Neural cell (in vitro differentiated cells): ENCODE data around the gene SURF4.

Source experiments
- EP300 ChIP-seq: fragments of 450-650 bp; conservative IDR thresholded peaks from 2 replicates; pipeline ENCODE4 v1.6.1; 2014; ENCODE audit warnings: antibody characterized with exemption, mild to moderate bottlenecking, moderate library complexity; ENCODE audit not compliant: poor library complexity, severe bottlenecking
- EZH2 ChIP-seq: fragments of 200-600, 300-800 bp; shearing (Covaris generic), sonication (generic); IDR thresholded peaks from 2 replicates; pipeline ENCODE4 v1.6.1; 2014; ENCODE audit warnings: antibody characterized with exemption, low read length, borderline replicate concordance, mild to moderate bottlenecking; ENCODE audit not compliant: insufficient read depth, poor library complexity, severe bottlenecking
- MXI1 ChIP-seq: fragments of 450-650 bp; conservative IDR thresholded peaks from 2 replicates; pipeline ENCODE4 v1.6.1; 2014; ENCODE audit warnings: antibody characterized with exemption, mild to moderate bottlenecking; ENCODE audit not compliant: poor library complexity, severe bottlenecking
- POLR2AphosphoS5 ChIP-seq: IDR thresholded peaks from 2 replicates; pipeline ENCODE4 v1.6.1; 2012
- RAD21 ChIP-seq: fragments of 450-650 bp; conservative IDR thresholded peaks from 2 replicates; pipeline ENCODE4 v1.6.1; 2014; ENCODE audit warnings: antibody characterized with exemption, mild to moderate bottlenecking, moderate library complexity
- TF ChIP-seq, protein P1 (sequence below): IDR thresholded peaks from 2 replicates; pipeline ENCODE4 v1.6.1; 2012; ENCODE audit warnings: borderline replicate concordance
- TF ChIP-seq, protein P2 (sequence below): fragments of 450-650 bp; IDR thresholded peaks from 2 replicates; pipeline ENCODE4 v1.5.1; 2014; ENCODE audit warnings: antibody characterized with exemption, mild to moderate bottlenecking, moderate library complexity; ENCODE audit not compliant: poor library complexity, severe bottlenecking

DNA sequence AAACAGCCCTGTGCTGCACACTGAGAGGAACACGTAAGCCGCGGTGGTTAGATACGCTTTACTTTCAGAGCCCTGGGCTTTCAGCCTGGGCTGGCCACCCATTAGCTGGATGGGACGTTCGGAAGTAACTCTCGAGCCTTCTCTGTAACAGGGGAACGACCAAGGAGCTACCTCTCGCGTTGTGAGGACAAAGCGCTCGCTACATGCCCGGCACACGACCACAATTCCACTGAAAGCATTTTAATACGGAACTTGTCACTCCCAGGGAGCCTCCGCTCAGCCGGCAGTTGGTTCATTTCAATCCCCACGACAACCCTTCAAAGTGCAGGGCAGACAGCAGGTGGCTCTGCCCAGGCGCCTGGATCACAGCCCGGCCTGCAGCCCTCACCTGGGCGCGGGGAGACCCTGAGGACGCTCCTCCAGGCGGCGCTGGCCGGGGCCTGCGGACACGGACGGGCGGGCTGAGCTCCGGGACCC, 19.9 kb downstream of the SURF4 start:
- no peak for TF ChIP-seq EZH2
- no peak for TF ChIP-seq POLR2AphosphoS5
- TF ChIP-seq, protein P1, sequence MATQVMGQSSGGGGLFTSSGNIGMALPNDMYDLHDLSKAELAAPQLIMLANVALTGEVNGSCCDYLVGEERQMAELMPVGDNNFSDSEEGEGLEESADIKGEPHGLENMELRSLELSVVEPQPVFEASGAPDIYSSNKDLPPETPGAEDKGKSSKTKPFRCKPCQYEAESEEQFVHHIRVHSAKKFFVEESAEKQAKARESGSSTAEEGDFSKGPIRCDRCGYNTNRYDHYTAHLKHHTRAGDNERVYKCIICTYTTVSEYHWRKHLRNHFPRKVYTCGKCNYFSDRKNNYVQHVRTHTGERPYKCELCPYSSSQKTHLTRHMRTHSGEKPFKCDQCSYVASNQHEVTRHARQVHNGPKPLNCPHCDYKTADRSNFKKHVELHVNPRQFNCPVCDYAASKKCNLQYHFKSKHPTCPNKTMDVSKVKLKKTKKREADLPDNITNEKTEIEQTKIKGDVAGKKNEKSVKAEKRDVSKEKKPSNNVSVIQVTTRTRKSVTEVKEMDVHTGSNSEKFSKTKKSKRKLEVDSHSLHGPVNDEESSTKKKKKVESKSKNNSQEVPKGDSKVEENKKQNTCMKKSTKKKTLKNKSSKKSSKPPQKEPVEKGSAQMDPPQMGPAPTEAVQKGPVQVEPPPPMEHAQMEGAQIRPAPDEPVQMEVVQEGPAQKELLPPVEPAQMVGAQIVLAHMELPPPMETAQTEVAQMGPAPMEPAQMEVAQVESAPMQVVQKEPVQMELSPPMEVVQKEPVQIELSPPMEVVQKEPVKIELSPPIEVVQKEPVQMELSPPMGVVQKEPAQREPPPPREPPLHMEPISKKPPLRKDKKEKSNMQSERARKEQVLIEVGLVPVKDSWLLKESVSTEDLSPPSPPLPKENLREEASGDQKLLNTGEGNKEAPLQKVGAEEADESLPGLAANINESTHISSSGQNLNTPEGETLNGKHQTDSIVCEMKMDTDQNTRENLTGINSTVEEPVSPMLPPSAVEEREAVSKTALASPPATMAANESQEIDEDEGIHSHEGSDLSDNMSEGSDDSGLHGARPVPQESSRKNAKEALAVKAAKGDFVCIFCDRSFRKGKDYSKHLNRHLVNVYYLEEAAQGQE = no peak
- TF ChIP-seq, protein P2, sequence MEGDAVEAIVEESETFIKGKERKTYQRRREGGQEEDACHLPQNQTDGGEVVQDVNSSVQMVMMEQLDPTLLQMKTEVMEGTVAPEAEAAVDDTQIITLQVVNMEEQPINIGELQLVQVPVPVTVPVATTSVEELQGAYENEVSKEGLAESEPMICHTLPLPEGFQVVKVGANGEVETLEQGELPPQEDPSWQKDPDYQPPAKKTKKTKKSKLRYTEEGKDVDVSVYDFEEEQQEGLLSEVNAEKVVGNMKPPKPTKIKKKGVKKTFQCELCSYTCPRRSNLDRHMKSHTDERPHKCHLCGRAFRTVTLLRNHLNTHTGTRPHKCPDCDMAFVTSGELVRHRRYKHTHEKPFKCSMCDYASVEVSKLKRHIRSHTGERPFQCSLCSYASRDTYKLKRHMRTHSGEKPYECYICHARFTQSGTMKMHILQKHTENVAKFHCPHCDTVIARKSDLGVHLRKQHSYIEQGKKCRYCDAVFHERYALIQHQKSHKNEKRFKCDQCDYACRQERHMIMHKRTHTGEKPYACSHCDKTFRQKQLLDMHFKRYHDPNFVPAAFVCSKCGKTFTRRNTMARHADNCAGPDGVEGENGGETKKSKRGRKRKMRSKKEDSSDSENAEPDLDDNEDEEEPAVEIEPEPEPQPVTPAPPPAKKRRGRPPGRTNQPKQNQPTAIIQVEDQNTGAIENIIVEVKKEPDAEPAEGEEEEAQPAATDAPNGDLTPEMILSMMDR = no peak
- TF ChIP-seq MXI1 = no peak
- TF ChIP-seq EP300 = no peak
- no peak for TF ChIP-seq RAD21
